PC-9 (cell line): Measurements from ENCODE around the gene KIF9. TPM values are rescaled to one million over a fixed set of nuclear protein-coding genes. Genes with fewer than 3 reads are reported as not detected.

Source experiments
- BruUV-seq: library from RNA; stranded (reverse); fragments of 400-500 nt; replicated peaks from 2 replicates; lab custom pipeline; 2021; lab: Mats Ljungman, UMichigan
- CTCF ChIA-PET: fragments of 300-600 bp; sonication (Branson Sonifier 250); formaldehyde crosslinking; loops from one replicate; lab custom pipeline; 2022; ENCODE audit warnings: antibody characterized with exemption; lab: Charles Lee
- POLR2A ChIA-PET: fragments of 300-600 bp; sonication (Branson Sonifier 250); formaldehyde crosslinking; loops from one replicate; lab custom pipeline; 2022; ENCODE audit warnings: antibody characterized with exemption; ENCODE audit not compliant: unreplicated experiment; lab: Charles Lee
- DNase-seq, 2 experiments: peaks; one replicate each; pipeline versions ENCODE4 v3.0.0 to v3.0.0-alpha.2; 2015 to 2022; ENCODE audit warnings: mixed read lengths in 1 of 2
- H2AFZ ChIP-seq: fragments of 200-600 bp; sonication (generic); 2 replicates; pipeline ENCODE4 v1.8.1; 2017; ENCODE audit warnings: antibody characterized with exemption
- H3F3A ChIP-seq: fragments of 200-600 bp; sonication (generic); 2 replicates; pipeline ENCODE4 v1.8.1; 2017; ENCODE audit warnings: antibody characterized with exemption, mild to moderate bottlenecking, low read depth; ENCODE audit not compliant: insufficient read depth
- H3K27ac ChIP-seq: fragments of 200-600 bp; sonication (generic); 2 replicates; pipeline ENCODE4 v1.6.1; 2016; ENCODE audit warnings: mixed run types
- H3K27me3 ChIP-seq: fragments of 200-600 bp; sonication (generic); 2 replicates; pipeline ENCODE4 v1.6.1; 2016; ENCODE audit warnings: low read depth, mixed run types; ENCODE audit not compliant: insufficient read depth
- H3K36me3 ChIP-seq: fragments of 200-600 bp; sonication (generic); 2 replicates; pipeline ENCODE4 v1.6.1; 2016; ENCODE audit warnings: low read depth, mixed run types
- H3K4me1 ChIP-seq: fragments of 200-600 bp; sonication (generic); replicated peaks from 2 replicates; pipeline ENCODE4 v1.6.1; 2016; ENCODE audit warnings: mixed run types; ENCODE audit not compliant: insufficient read depth
- H3K4me2 ChIP-seq: fragments of 200-600 bp; sonication (generic); 2 replicates; pipeline ENCODE4 v1.6.1; 2017; ENCODE audit warnings: mixed run types
- H3K4me3 ChIP-seq: fragments of 200-600 bp; sonication (generic); 2 replicates; pipeline ENCODE4 v1.6.1; 2016; ENCODE audit warnings: mixed run types
- H3K79me2 ChIP-seq: fragments of 200-600 bp; sonication (generic); 2 replicates; pipeline ENCODE4 v1.6.1; 2017; ENCODE audit warnings: low read depth, mixed run types
- H3K9me2 ChIP-seq: fragments of 200-600 bp; sonication (generic); 2 replicates; pipeline ENCODE4 v1.8.1; 2017; ENCODE audit warnings: mild to moderate bottlenecking; ENCODE audit not compliant: insufficient read depth
- H3K9me3 ChIP-seq: fragments of 200-600 bp; sonication (generic); 2 replicates; pipeline ENCODE4 v1.8.1; 2016; ENCODE audit warnings: low read depth; ENCODE audit not compliant: insufficient read depth
- H4K20me1 ChIP-seq: fragments of 200-600 bp; sonication (generic); 2 replicates; pipeline ENCODE4 v1.8.1; 2017; ENCODE audit not compliant: insufficient read depth
- EZH2 ChIP-seq: fragments of 200-600 bp; sonication (generic); IDR thresholded peaks from 2 replicates; pipeline ENCODE4 v1.8.0; 2017; ENCODE audit warnings: antibody characterized with exemption, low read depth
- intact Hi-C: fragments of 100-400 bp; cut with micrococcal nuclease; formaldehyde crosslinking; loops from one replicate; pipeline ENCODE4 v1.10.0; 2022; ENCODE audit not compliant: unreplicated experiment
- total RNA-seq: library from RNA; stranded (reverse); gene quantifications from 2 replicates; pipeline ENCODE4 v1.2.3, GENCODE V29; 2021
- TF ChIP-seq, protein P1 (sequence below): fragments of 200-600 bp; sonication (generic); conservative IDR thresholded peaks from 2 replicates; pipeline ENCODE4 v1.6.1; 2017; ENCODE audit warnings: mixed run types, antibody characterized with exemption, mild to moderate bottlenecking, moderate library complexity

KIF9 gene
- total RNA-seq, 1 experiment from 2014 or later = 21.4 TPM

DNA sequence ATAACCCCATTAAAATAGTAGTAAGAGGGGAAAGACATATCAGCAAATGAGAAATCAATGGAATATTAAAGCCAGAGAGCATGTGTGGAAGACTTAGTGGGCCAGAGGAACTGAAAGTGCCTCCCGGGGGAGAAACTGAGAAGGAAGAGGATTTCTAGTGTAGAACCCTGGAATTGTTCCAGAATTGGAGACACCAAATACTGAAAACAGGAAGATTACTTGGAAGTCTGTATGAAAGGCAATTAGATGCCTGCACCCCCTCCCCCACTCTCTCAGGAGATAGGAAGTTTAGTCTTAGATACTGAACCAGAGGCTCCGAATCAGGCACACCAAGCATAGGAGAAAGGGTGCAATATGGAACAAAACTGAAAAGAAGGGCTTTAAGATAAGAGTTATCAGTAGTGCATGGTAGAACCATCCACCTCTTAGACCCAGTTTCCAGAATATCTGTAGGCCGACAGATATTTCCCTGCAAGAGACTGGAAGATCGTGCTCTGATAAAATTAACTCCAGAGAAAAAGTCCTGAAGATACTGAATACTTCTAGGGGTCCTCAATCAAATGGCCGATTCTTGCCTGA lies 32.6 kb upstream of the KIF9 start:
- Histone ChIP-seq H3K4me1 (no peaks in the 10 kb centered on the region), H3K36me3 (no peaks in the 10 kb centered on the region), H3K9me2 (no peaks in the 10 kb centered on the region), H4K20me1 (no peaks in the 10 kb centered on the region; the same call in 1 of the 2 replicates), H3K27me3 (no peaks in the 10 kb centered on the region), H3K4me3 (no peak overlapping the region), H3K4me2 (no peak overlapping the region), H3K79me2 (no peaks in the 10 kb centered on the region), H3F3A (peaks cover 4% of the 10 kb centered on the region; the same call in 1 of the 2 replicates), H2AFZ (no peak overlapping the region), H3K27ac (no peak overlapping the region), H3K9me3 (no peaks in the 10 kb centered on the region)
- intact Hi-C loops = no loop called here
- no TSS peak for BruUV-seq
- TF ChIP-seq, protein P1, sequence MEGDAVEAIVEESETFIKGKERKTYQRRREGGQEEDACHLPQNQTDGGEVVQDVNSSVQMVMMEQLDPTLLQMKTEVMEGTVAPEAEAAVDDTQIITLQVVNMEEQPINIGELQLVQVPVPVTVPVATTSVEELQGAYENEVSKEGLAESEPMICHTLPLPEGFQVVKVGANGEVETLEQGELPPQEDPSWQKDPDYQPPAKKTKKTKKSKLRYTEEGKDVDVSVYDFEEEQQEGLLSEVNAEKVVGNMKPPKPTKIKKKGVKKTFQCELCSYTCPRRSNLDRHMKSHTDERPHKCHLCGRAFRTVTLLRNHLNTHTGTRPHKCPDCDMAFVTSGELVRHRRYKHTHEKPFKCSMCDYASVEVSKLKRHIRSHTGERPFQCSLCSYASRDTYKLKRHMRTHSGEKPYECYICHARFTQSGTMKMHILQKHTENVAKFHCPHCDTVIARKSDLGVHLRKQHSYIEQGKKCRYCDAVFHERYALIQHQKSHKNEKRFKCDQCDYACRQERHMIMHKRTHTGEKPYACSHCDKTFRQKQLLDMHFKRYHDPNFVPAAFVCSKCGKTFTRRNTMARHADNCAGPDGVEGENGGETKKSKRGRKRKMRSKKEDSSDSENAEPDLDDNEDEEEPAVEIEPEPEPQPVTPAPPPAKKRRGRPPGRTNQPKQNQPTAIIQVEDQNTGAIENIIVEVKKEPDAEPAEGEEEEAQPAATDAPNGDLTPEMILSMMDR = no peak
- TF ChIP-seq EZH2 = no peak
- POLR2A ChIA-PET = no interaction called here
- DNase-seq = no peak
- CTCF ChIA-PET = no interaction called here

DNA sequence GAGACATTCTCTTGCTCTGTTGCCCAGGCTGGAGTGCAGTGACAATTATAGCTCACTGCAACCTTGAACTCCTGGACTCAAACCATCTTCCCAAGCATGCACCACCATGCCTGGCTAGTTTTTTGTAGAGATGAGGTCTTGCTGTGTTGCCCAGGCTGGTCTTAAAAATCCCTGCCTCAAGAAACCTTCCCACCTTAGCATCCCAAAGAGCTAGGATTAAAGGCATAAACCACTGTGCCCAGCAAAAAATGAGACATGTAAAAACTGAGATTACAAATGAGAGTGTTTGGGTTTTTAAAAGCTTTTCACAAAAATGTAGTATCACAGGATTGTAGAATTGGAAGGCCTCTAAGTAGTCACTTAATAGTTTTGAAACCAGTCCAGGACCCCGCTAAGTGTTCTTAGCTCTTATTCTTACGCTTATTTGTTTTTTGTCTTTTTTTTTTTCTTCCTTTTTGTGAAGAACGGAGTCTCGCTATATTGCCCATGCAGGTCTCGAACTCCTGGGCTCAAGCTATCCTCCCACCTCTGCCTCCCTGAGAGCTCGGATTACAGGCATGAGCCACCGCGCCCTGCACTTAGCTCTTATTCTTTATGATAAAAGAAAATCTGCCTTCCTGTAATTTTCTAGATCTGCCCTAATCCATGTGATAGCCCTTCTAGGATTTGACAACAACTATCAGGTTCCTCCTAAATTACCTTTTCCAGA lies 31.6 kb upstream of the KIF9 start:
- POLR2A ChIA-PET = interaction anchor here (0.6 kb wide), 1 partner anchor 184 kb away, joined by 6 read pairs; no protein-coding TSS in a partner anchor
- Histone ChIP-seq H2AFZ (no peak overlapping the region), H3K9me3 (no peaks in the 10 kb centered on the region), H3K36me3 (no peaks in the 10 kb centered on the region), H4K20me1 (no peaks in the 10 kb centered on the region; the same call in 1 of the 2 replicates), H3K79me2 (no peaks in the 10 kb centered on the region), H3K4me2 (no peak overlapping the region), H3K4me3 (no peak overlapping the region), H3K9me2 (no peaks in the 10 kb centered on the region), H3F3A (peaks cover 4% of the 10 kb centered on the region; the same call in 1 of the 2 replicates), H3K27ac (no peak overlapping the region), H3K27me3 (no peaks in the 10 kb centered on the region), H3K4me1 (no peaks in the 10 kb centered on the region)
- CTCF ChIA-PET = no interaction called here
- intact Hi-C loops = no loop called here
- TF ChIP-seq, protein P1 = no peak
- TF ChIP-seq EZH2 = no peak
- BruUV-seq = no TSS peak
- no peak for DNase-seq

DNA sequence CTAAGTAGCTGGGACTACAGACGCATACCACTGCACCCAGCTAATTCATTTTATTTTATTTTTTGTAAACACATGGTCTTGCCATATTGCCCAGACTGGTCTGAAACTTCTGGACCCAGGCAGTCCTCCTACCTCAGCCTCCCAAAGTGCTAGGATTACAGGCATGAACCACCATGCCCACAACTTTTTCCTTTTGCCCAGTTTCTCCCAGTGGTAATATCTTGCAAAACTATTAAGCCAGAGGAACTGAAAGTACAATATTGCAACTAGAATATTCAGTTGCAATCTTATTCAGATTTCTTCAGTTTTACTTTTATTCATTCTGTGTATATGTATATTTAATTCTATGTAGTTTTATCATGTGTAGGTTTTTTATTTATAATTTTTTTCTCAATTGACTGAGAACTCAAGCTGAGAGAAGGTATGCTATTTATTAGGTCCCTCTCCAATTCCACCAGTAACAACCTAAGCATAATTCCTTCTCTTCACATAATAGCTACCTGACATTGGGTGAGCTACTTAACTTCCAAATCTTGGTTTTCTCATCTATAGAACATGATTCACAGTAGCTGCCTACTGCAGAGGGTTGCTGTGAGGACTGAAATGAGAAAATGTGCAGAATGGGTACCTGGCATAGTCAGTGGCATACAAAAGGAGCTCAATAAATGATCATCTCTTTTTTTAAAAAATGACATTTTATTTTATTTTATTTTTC lies 30.9 kb upstream of the KIF9 start:
- H3K27ac ChIP-seq = no peak overlapping the region
- DNase-seq = no peak
- BruUV-seq = no TSS peak
- ChIA-PET CTCF (no interaction called here), POLR2A (no interaction called here)
- peaks cover 4% of the 10 kb centered on the region; the same call in 1 of the 2 replicates for H3F3A ChIP-seq
- no peak overlapping the region for H2AFZ ChIP-seq
- no peaks in the 10 kb centered on the region; the same call in 1 of the 2 replicates for H4K20me1 ChIP-seq
- no peak overlapping the region for H3K4me3 ChIP-seq
- no peaks in the 10 kb centered on the region for H3K36me3 ChIP-seq
- H3K4me1 ChIP-seq = no peaks in the 10 kb centered on the region
- H3K4me2 ChIP-seq = no peak overlapping the region
- no peaks in the 10 kb centered on the region for H3K79me2 ChIP-seq
- no peaks in the 10 kb centered on the region for H3K9me3 ChIP-seq
- H3K9me2 ChIP-seq = no peaks in the 10 kb centered on the region
- no peaks in the 10 kb centered on the region for H3K27me3 ChIP-seq
- intact Hi-C loops = no loop called here
- TF ChIP-seq, protein P1 = no peak
- no peak for TF ChIP-seq EZH2
